ENCODE measurements around the gene TPCN2. TPM values are rescaled to one million over a fixed set of nuclear protein-coding genes. Genes with fewer than 3 reads are reported as not detected.

The TPCN2 gene
- total RNA-seq, 1 experiment from 2014 or later: 15.2 TPM

DNA sequence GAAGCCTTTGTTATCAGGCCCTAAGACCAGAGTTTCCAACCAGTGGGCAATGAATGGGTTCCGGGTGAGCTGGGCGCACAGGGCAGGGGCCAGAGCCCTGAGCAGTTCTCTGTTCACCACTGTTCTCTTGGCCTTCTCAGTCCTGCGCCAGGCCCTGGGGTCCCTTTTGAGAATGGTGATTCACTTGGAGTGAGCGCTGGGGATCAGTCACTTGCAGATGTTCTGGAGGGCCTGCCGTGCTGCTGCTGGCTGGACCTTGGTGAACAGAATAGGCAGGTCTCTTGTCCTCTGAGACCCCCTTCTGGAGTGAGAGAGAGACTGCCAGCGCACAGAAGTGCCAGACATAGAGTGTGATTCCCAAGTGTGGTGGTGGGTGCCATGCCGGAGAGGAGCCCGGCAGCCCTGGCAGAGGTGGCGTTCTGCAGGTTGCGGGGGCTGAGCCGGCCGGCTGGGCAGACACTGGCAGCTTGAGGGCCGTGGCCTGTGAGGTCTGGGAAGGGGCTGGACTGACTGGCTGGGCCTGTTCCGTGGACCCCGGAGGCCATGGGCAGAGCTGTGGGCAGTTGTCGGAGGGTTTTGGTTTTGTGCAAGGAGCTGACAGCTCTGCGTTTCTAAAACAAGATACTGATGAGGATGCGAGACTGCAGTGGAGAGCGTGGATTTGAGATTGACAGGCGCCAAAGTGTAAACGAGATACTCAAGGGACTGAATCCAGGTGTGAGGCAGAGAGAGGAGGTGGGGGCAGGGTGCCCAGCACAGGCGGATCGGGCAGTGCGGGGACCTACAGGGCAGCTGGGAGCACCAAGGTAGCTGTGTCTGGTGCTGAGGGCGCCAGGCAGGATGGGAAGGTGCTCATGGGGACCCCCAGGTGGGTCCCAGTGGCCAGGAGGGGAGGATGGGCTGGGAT is 12.3 kb downstream of the TPCN2 start:
- Histone ChIP-seq H3K9me3 (ENCODE audit: control insufficient read depth in 1 of 2, insufficient read depth in 1 of 2, low read depth in 1 of 2, low read length in 2 of 2) (no peaks in the 10 kb centered on the region), H2AFZ (ENCODE audit: low read depth, low read length, poor library complexity, severe bottlenecking) (no peak overlapping the region), H3K79me2 (ENCODE audit: insufficient read depth, low read length) (no peaks in the 10 kb centered on the region), H3K36me3 (ENCODE audit: control insufficient read depth in 1 of 2, insufficient read depth in 2 of 2, low read length in 2 of 2) (no peaks in the 10 kb centered on the region; a peak in 1 of 4 replicates), H3K4me3 (replicated peaks in 1 of 2; ENCODE audit: low read depth in 1 of 2, low read length in 2 of 2) (no peak overlapping the region), H4K20me1 (ENCODE audit: insufficient read depth) (no peaks in the 10 kb centered on the region), H3K27ac (ENCODE audit: low read depth, low read length) (no peak overlapping the region), H3K4me2 (ENCODE audit: low read length) (no peak overlapping the region), H3K4me1 (ENCODE audit: control insufficient read depth in 1 of 2, insufficient read depth in 2 of 2, low read length in 2 of 2) (no peaks in the 10 kb centered on the region), H3K9ac (ENCODE audit: low read length) (no peak overlapping the region), H3K27me3 (ENCODE audit: insufficient read depth, low read length) (no peaks in the 10 kb centered on the region), H3K9me2 (ENCODE audit: insufficient read depth) (no peaks in the 10 kb centered on the region)
- DNase-seq (ENCODE audit: low read depth, low spot score) (no peak), ATAC-seq (no peak)
- ChIA-PET POLR2A (no interaction called here), CTCF (no interaction called here), RAD21 (ENCODE audit: low non-redundant PET in 1 of 2, low total read pairs in 2 of 2, uncharacterized antibody in 2 of 2, unreplicated experiment in 2 of 2) (no interaction called here)
- TF ChIP-seq, protein P1, sequence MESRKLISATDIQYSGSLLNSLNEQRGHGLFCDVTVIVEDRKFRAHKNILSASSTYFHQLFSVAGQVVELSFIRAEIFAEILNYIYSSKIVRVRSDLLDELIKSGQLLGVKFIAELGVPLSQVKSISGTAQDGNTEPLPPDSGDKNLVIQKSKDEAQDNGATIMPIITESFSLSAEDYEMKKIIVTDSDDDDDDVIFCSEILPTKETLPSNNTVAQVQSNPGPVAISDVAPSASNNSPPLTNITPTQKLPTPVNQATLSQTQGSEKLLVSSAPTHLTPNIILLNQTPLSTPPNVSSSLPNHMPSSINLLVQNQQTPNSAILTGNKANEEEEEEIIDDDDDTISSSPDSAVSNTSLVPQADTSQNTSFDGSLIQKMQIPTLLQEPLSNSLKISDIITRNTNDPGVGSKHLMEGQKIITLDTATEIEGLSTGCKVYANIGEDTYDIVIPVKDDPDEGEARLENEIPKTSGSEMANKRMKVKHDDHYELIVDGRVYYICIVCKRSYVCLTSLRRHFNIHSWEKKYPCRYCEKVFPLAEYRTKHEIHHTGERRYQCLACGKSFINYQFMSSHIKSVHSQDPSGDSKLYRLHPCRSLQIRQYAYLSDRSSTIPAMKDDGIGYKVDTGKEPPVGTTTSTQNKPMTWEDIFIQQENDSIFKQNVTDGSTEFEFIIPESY (IDR thresholded peaks at IDR 0.05; ENCODE audit: extremely low read depth, insufficient replicate concordance, low read length): no peak
- TF ChIP-seq ZFX (IDR thresholded peaks at IDR 0.05) (no peak), TCF7L2 (IDR thresholded peaks at IDR 0.05; ENCODE audit: borderline replicate concordance, extremely low read depth, insufficient read depth, insufficient read length) (no peak), SRF (IDR thresholded peaks at IDR 0.05; ENCODE audit: low read depth) (no peak), YY1 (IDR thresholded peaks at IDR 0.05; ENCODE audit: extremely low read depth, insufficient replicate concordance, low read depth, low read length) (no peak), SP1 (IDR thresholded peaks at IDR 0.05; ENCODE audit: low read depth) (no peak)
- no TSS peak for BruUV-seq (replicated peaks)
- intact Hi-C loops (cut with micrococcal nuclease): no loop called here

DNA sequence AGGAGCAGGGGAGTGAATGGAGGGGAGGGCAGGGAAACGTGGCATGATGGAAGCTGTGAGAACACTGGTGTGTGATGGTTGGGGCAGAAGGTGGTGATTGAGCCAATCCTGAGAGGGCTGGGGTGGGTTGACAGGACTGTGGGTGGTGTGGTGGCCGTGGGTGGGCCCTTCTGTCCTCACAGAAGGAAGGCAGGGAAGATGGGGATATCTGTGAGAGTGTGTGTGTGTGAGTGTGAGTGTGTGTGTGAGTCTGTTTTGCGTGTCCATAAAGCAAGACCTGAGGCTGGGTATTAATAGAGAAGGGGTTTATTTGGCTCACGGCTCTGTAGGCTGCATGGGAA is 13.0 kb downstream of the TPCN2 start:
- H3K9ac ChIP-seq (ENCODE audit: low read length): no peak overlapping the region
- H3K9me3 ChIP-seq (ENCODE audit: control insufficient read depth in 1 of 2, insufficient read depth in 1 of 2, low read depth in 1 of 2, low read length in 2 of 2): no peaks in the 10 kb centered on the region
- H3K27ac ChIP-seq (ENCODE audit: low read depth, low read length): no peak overlapping the region
- DNase-seq (ENCODE audit: low read depth, low spot score) (no peak), ATAC-seq (peak; percentile 30; the same call in 1 of the 2 replicates)
- no TSS peak for BruUV-seq (replicated peaks)
- H2AFZ ChIP-seq (ENCODE audit: low read depth, low read length, poor library complexity, severe bottlenecking): no peak overlapping the region
- ChIA-PET RAD21 (ENCODE audit: low non-redundant PET in 1 of 2, low total read pairs in 2 of 2, uncharacterized antibody in 2 of 2, unreplicated experiment in 2 of 2) (no interaction called here), POLR2A (no interaction called here), CTCF (no interaction called here)
- TF ChIP-seq POLR2A (IDR thresholded peaks at IDR 0.05; ENCODE audit: borderline replicate concordance, extremely low read depth, insufficient read depth, insufficient read length) (no peak), FOSL1 (IDR thresholded peaks at IDR 0.05; ENCODE audit: low read depth) (no peak), SRF (IDR thresholded peaks at IDR 0.05; ENCODE audit: low read depth) (no peak), ZNF274 (IDR thresholded peaks at IDR 0.05; ENCODE audit: low read depth, low read length) (no peak), POLR2AphosphoS5 (IDR thresholded peaks at IDR 0.05; ENCODE audit: low read depth, low read length) (no peak)
- H3K4me2 ChIP-seq (ENCODE audit: low read length): no peak overlapping the region
- no peaks in the 10 kb centered on the region for H3K27me3 ChIP-seq (ENCODE audit: insufficient read depth, low read length)
- H3K4me3 ChIP-seq (replicated peaks in 1 of 2; ENCODE audit: low read depth in 1 of 2, low read length in 2 of 2): no peak overlapping the region
- H4K20me1 ChIP-seq (ENCODE audit: insufficient read depth): no peaks in the 10 kb centered on the region
- H3K9me2 ChIP-seq (ENCODE audit: insufficient read depth): no peaks in the 10 kb centered on the region
- H3K79me2 ChIP-seq (ENCODE audit: insufficient read depth, low read length): no peaks in the 10 kb centered on the region
- intact Hi-C loops (cut with micrococcal nuclease): no loop called here
- no peaks in the 10 kb centered on the region for H3K4me1 ChIP-seq (ENCODE audit: control insufficient read depth in 1 of 2, insufficient read depth in 2 of 2, low read length in 2 of 2)
- no peaks in the 10 kb centered on the region; a peak in 1 of 4 replicates for H3K36me3 ChIP-seq (ENCODE audit: control insufficient read depth in 1 of 2, insufficient read depth in 2 of 2, low read length in 2 of 2)
